ENCODE data around the gene SUPT4H1.

DNA sequence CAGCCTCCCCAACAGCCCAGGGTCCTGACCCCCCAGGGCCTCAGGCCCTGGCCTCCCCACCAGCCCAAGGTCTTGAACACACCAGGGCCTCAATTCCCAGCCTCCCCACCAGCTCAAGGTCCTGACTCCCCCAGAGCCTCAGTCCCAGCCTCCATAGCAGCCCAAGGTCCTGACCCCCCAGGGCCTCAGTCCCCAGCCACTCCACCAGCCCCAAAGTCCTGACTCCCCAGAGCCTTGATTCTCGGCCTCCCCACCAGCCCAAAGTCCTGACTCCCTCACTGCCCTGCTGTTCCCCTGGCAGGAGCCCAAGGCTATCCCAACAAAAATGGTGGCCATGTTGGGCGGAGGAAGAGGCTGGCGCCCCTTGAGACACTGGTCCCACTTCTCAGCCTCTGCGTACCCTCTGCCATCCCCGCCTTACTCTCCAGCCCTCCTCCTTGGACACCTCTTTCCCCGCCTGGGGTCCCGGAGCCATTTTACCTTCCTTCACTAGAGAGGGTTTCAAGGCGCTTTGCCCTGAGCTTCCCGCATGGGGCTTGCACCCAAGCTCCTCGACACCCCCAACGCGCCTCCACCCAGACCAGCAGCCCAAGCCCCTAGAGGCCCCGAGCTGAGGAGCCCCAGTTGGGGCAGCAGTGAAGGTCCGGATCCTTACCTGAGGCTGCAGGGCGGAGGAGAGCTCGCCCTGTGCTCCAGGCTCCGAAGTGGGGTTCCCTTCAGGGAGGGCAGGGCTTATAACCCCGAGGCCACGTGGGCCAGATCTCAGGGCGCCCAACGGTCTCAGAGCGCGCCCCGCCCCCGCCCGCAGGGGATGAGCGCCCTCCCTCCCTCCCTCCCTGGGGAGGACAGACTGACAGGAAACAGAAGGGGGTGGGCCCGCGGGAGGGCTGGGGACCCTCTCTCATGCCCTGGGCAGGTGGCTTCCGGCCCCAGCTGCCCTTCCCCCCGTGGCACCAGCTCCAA, 19.9 kb downstream of the SUPT4H1 start:
- TF ChIP-seq CTCF (IDR thresholded peaks at IDR 0.05 in 8 of 11, conservative IDR thresholded peaks at IDR 0.05 in 3 of 11) (peak in 4 of 11 experiments; percentile 10 to 23 (median 17)), POLR2A (IDR thresholded peaks at IDR 0.05) (peak; percentile 99), POLR2AphosphoS5 (IDR thresholded peaks at IDR 0.05) (peak; percentile 100)

Data from spleen (tissue), 7 donors.